ENCODE data around the gene EGLN2.

- TF ChIP-seq CTCF (IDR thresholded peaks at IDR 0.05) (no peak), ZFX (IDR thresholded peaks at IDR 0.05; ENCODE audit: borderline replicate concordance) (no peak)
Observed at GRCh38 chr19:40750874-40751537, 48.0 kb upstream of the EGLN2 start, which contains the start of gene SNRPA.
